BLaER1 treated with 17β-estradiol and CSF1 and Interleukin-3, amounts not matched to agents 10 nM and 100 nM (cell line): ENCODE results near the gene ZNF862.

Source experiments
- H3K27ac ChIP-seq, 11 experiments: shearing (Covaris generic); formaldehyde crosslinking; 2 replicates each; pipeline ENCODE4 v1.8.1; 2022
- H3K27me3 ChIP-seq, 11 experiments: shearing (Covaris generic); formaldehyde crosslinking; 2 replicates each; pipeline ENCODE4 v1.8.1; 2022
- H3K36me3 ChIP-seq, 11 experiments: shearing (Covaris generic); formaldehyde crosslinking; 2 replicates each; pipeline ENCODE4 v1.8.1; 2022
- H3K4me1 ChIP-seq, 10 experiments: shearing (Covaris generic); formaldehyde crosslinking; 2 replicates each; pipeline ENCODE4 v1.8.1; 2022
- H3K4me2 ChIP-seq, 11 experiments: shearing (Covaris generic); formaldehyde crosslinking; 2 replicates each; pipeline ENCODE4 v1.8.1; 2022
- H3K4me3 ChIP-seq, 10 experiments: shearing (Covaris generic); formaldehyde crosslinking; 2 replicates each; pipeline ENCODE4 v1.8.1; 2022
- H3K9ac ChIP-seq, 11 experiments: shearing (Covaris generic); formaldehyde crosslinking; 2 replicates each; pipeline ENCODE4 v1.8.1; 2022
- H3K9me3 ChIP-seq, 11 experiments: shearing (Covaris generic); formaldehyde crosslinking; replicated peaks in 1 of 11; 2 replicates each; pipeline ENCODE4 v1.8.1; 2022
- H4K20me1 ChIP-seq, 11 experiments: shearing (Covaris generic); formaldehyde crosslinking; 2 replicates each; pipeline ENCODE4 v1.8.1; 2022
- Cebpa-rat ChIP-seq, 11 experiments: shearing (Covaris generic); IDR thresholded peaks; 2 replicates each; pipeline ENCODE4 v1.8.1; 2022

The ZNF862 gene

GRCh38 chr7:149875396-149875795 lies 37.2 kb downstream of the ZNF862 start:
- H3K36me3 ChIP-seq = peaks cover 0 to 5% (median 0%) of the 10 kb centered on the region in 11 experiments; a peak in 2 of 22 replicates
- no peak for TF ChIP-seq Cebpa-rat (IDR thresholded peaks at IDR 0.05)
- H4K20me1 ChIP-seq = peaks cover 0 to 4% (median 0%) of the 10 kb centered on the region in 11 experiments; a peak in 2 of 22 replicates
- H3K27ac ChIP-seq = no peak overlapping the region
- no peak overlapping the region for H3K4me3 ChIP-seq
- H3K27me3 ChIP-seq = peaks cover 0 to 12% (median 6%) of the 10 kb centered on the region in 11 experiments; a peak in 7 of 22 replicates
- peak overlapping the region in 5 of 11 experiments; percentile 96 to 99 (median 98); a peak in 6 of 22 replicates for H3K4me2 ChIP-seq
- peaks cover 27 to 55% (median 40%) of the 10 kb centered on the region in 10 experiments for H3K4me1 ChIP-seq
- no peak overlapping the region for H3K9ac ChIP-seq
- H3K9me3 ChIP-seq = no peaks in the 10 kb centered on the region

DNA sequence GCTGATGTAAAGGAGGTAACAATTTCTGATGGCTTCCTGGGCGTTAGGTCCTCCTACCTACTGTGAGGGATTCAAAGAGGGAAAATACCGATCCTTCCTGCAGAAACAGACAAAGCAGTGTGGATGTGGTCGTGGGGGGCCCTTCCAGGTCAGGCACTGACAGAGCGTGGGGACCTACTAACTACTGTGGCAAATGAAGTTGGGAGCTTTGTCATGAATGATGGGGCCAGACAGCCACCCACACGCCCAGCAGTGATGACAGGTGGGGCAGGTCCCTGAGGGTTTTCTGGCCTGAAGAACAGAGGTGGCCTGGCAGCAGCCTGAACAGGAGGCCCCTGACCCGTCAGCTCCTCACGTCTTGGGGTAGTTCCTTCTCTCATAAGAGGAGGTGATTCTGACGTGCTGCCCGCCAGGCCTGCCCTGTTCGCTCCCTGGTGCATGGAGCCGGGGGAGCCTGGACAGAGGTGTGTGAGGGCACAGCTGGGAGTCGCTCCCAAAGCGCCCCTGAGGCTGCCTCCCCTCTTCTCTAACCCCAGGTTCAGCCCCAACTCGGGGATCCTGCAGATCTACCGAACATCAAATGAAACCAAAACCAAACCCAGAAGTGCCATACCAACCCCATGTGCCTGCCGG lies 39.8 kb downstream of the ZNF862 start:
- no peak for TF ChIP-seq Cebpa-rat (IDR thresholded peaks at IDR 0.05)
- H4K20me1 ChIP-seq = peaks cover 0 to 4% (median 0%) of the 10 kb centered on the region in 11 experiments; a peak in 2 of 22 replicates
- H3K4me1 ChIP-seq = peaks cover 7 to 29% (median 15%) of the 10 kb centered on the region in 10 experiments
- H3K36me3 ChIP-seq = peaks cover 0 to 5% (median 0%) of the 10 kb centered on the region in 11 experiments; a peak in 2 of 22 replicates
- H3K4me3 ChIP-seq = no peak overlapping the region
- H3K4me2 ChIP-seq = no peak overlapping the region
- H3K27ac ChIP-seq = no peak overlapping the region
- H3K9me3 ChIP-seq = no peaks in the 10 kb centered on the region
- H3K27me3 ChIP-seq = peaks cover 0 to 6% (median 3%) of the 10 kb centered on the region in 11 experiments; a peak in 6 of 22 replicates
- no peak overlapping the region for H3K9ac ChIP-seq

DNA sequence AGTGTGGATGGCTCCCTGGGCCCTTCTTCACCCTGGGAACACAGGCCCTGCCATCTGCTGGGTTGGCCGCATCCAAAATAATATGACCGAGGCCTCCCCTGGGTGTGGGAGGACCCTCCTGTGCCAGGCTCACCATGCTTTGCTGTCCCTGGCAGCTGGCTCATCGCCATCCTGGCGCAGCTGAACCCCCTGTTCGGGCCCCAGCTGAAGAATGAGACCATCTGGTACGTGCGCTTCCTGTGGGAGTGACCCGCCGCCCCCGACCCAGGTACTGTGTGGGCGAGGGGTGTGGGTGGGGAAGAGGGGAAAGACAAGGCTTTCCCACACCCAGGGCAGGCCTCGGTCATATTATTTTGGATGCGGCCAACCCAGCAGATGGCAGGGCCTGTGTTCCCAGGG lies 40.3 kb downstream of the ZNF862 start:
- peaks cover 0 to 5% (median 0%) of the 10 kb centered on the region in 11 experiments; a peak in 2 of 22 replicates for H3K36me3 ChIP-seq
- H3K4me1 ChIP-seq = peaks cover 5 to 29% (median 13%) of the 10 kb centered on the region in 10 experiments; a peak in 18 of 20 replicates
- TF ChIP-seq Cebpa-rat (IDR thresholded peaks at IDR 0.05) = no peak
- no peaks in the 10 kb centered on the region for H3K9me3 ChIP-seq
- peaks cover 0 to 4% (median 0%) of the 10 kb centered on the region in 11 experiments; a peak in 2 of 22 replicates for H4K20me1 ChIP-seq
- no peak overlapping the region for H3K4me2 ChIP-seq
- H3K27me3 ChIP-seq = peaks cover 0 to 1% (median 0%) of the 10 kb centered on the region in 11 experiments; a peak in 4 of 22 replicates
- H3K9ac ChIP-seq = no peak overlapping the region
- H3K4me3 ChIP-seq = no peak overlapping the region
- H3K27ac ChIP-seq = no peak overlapping the region

GRCh38 chr7:149879271-149879743 lies 41.1 kb downstream of the ZNF862 start:
- peaks cover 4 to 32% (median 17%) of the 10 kb centered on the region in 10 experiments; a peak in 19 of 20 replicates for H3K4me1 ChIP-seq
- H3K9ac ChIP-seq = no peak overlapping the region; a peak in 1 of 22 replicates
- no peak for TF ChIP-seq Cebpa-rat (IDR thresholded peaks at IDR 0.05)
- H3K36me3 ChIP-seq = peaks cover 0 to 5% (median 0%) of the 10 kb centered on the region in 11 experiments; a peak in 2 of 22 replicates
- no peak overlapping the region for H3K4me3 ChIP-seq
- no peaks in the 10 kb centered on the region for H3K9me3 ChIP-seq
- peaks cover 0 to 4% (median 0%) of the 10 kb centered on the region in 11 experiments; a peak in 2 of 22 replicates for H4K20me1 ChIP-seq
- no peak overlapping the region for H3K4me2 ChIP-seq
- H3K27me3 ChIP-seq = no peaks in the 10 kb centered on the region
- no peak overlapping the region for H3K27ac ChIP-seq

- Histone ChIP-seq H3K4me2 (no peak overlapping the region), H4K20me1 (peaks cover 0 to 4% (median 0%) of the 10 kb centered on the region in 11 experiments; a peak in 2 of 22 replicates), H3K27ac (no peak overlapping the region), H3K4me1 (peaks cover 0 to 32% (median 17%) of the 10 kb centered on the region in 10 experiments; a peak in 18 of 20 replicates), H3K27me3 (0 out of 22 replicates have a peak, but pooled peaks cover 0 to 5% (median 0%) of the 10 kb centered on the region in 11 experiments), H3K36me3 (peaks cover 0 to 5% (median 0%) of the 10 kb centered on the region in 11 experiments; a peak in 2 of 22 replicates), H3K4me3 (no peak overlapping the region), H3K9me3 (no peaks in the 10 kb centered on the region), H3K9ac (no peak overlapping the region; a peak in 1 of 22 replicates)
- no peak for TF ChIP-seq Cebpa-rat (IDR thresholded peaks at IDR 0.05)
Measured at GRCh38 chr7:149879766-149880637, 41.8 kb downstream of the ZNF862 start.

GRCh38 chr7:149880638-149881311 lies 42.6 kb downstream of the ZNF862 start:
- Histone ChIP-seq H3K9ac (no peak overlapping the region), H3K4me1 (peaks cover 6 to 33% (median 25%) of the 10 kb centered on the region in 10 experiments), H3K9me3 (no peaks in the 10 kb centered on the region), H3K36me3 (peaks cover 0 to 5% (median 0%) of the 10 kb centered on the region in 11 experiments; a peak in 2 of 22 replicates), H3K4me3 (no peak overlapping the region), H4K20me1 (peaks cover 0 to 9% (median 0%) of the 10 kb centered on the region in 11 experiments; a peak in 2 of 22 replicates), H3K4me2 (no peak overlapping the region), H3K27ac (no peak overlapping the region), H3K27me3 (0 out of 22 replicates have a peak, but pooled peaks cover 0 to 5% (median 0%) of the 10 kb centered on the region in 11 experiments)
- no peak for TF ChIP-seq Cebpa-rat (IDR thresholded peaks at IDR 0.05)

GRCh38 chr7:149881328-149882247 lies 43.4 kb downstream of the ZNF862 start:
- no peak overlapping the region for H3K4me3 ChIP-seq
- peaks cover 14 to 41% (median 33%) of the 10 kb centered on the region in 10 experiments for H3K4me1 ChIP-seq
- H4K20me1 ChIP-seq = peaks cover 0 to 9% (median 0%) of the 10 kb centered on the region in 11 experiments; a peak in 2 of 22 replicates
- no peaks in the 10 kb centered on the region for H3K9me3 ChIP-seq
- peaks cover 0 to 5% (median 0%) of the 10 kb centered on the region in 11 experiments; a peak in 2 of 22 replicates for H3K36me3 ChIP-seq
- no peak overlapping the region for H3K9ac ChIP-seq
- H3K4me2 ChIP-seq = no peak overlapping the region
- no peak overlapping the region for H3K27ac ChIP-seq
- no peak for TF ChIP-seq Cebpa-rat (IDR thresholded peaks at IDR 0.05)
- 0 out of 22 replicates have a peak, but pooled peaks cover 0 to 5% (median 0%) of the 10 kb centered on the region in 11 experiments for H3K27me3 ChIP-seq
